ENCODE measurements around the gene LRRC4. TPM values are rescaled to one million over a fixed set of nuclear protein-coding genes. Genes with fewer than 3 reads are reported as not detected.

LRRC4 gene
- total RNA-seq, 6 donors from 2014 or later: 3.9 to 23.3 (median 11.1) TPM

DNA sequence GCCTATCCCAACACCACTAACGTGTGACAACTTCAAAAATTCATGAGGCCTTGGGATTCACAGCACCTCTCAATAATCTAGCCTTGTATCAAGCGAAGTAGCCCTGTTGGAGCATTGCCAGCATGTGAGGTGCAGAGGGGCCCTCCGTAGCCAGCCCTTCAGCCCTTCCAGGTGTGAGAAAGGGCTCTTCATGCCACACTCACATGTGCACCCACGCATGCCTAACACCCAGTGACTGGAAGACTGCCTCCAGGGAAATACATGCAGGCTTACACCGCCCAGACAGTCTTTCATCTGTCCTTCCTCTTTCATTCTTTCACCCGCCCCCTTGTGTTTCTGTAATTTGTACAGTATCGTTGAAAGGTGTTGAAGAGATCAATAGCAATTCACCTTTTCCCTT lies 26.1 kb downstream of the LRRC4 start:
- peaks cover 0 to 3% (median 0%) of the 10 kb centered on the region in 4 donors for H3K36me3 ChIP-seq
- DNase-seq (no peak), ATAC-seq (ENCODE audit: low FRiP score in 2 of 2) (no peak)
- no peak overlapping the region for H3K27ac ChIP-seq
- peaks cover 7 to 44% (median 22%) of the 10 kb centered on the region in 4 donors for H3K4me1 ChIP-seq
- WGBS, 2 donors: 89 to 95% methylated on average over 7 of the region's 7 CpGs
- H3K9me3 ChIP-seq: no peaks in the 10 kb centered on the region
- no peak overlapping the region for H3K4me3 ChIP-seq
- TF ChIP-seq EP300 (IDR thresholded peaks at IDR 0.05) (no peak), POLR2A (IDR thresholded peaks at IDR 0.05) (no peak), POLR2AphosphoS5 (IDR thresholded peaks at IDR 0.05) (no peak)
- TF ChIP-seq, protein P1, sequence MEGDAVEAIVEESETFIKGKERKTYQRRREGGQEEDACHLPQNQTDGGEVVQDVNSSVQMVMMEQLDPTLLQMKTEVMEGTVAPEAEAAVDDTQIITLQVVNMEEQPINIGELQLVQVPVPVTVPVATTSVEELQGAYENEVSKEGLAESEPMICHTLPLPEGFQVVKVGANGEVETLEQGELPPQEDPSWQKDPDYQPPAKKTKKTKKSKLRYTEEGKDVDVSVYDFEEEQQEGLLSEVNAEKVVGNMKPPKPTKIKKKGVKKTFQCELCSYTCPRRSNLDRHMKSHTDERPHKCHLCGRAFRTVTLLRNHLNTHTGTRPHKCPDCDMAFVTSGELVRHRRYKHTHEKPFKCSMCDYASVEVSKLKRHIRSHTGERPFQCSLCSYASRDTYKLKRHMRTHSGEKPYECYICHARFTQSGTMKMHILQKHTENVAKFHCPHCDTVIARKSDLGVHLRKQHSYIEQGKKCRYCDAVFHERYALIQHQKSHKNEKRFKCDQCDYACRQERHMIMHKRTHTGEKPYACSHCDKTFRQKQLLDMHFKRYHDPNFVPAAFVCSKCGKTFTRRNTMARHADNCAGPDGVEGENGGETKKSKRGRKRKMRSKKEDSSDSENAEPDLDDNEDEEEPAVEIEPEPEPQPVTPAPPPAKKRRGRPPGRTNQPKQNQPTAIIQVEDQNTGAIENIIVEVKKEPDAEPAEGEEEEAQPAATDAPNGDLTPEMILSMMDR (IDR thresholded peaks at IDR 0.05): no peak
- H3K27me3 ChIP-seq: no peaks in the 10 kb centered on the region

DNA sequence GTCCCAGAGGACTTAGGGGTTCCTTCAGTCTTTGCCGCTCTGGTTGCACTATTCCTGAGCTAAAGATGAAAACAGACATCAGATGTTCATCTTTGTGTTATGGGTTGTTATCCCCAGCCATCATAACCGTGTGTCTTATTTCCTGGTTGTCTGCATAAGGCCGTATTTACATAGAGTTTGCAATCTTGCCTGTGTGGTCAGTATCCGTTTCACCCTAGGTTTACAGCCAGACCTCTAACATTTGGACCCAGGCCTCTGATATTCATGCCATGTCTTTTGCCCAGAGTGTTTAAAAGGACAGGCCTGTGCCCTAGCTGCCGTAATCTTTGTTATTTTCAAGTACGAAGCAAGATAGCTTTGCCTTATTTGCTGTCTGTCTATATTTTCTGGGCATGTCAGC lies 26.6 kb downstream of the LRRC4 start:
- TF ChIP-seq POLR2A (IDR thresholded peaks at IDR 0.05): no peak
- no peak for TF ChIP-seq EP300 (IDR thresholded peaks at IDR 0.05)
- TF ChIP-seq POLR2AphosphoS5 (IDR thresholded peaks at IDR 0.05): no peak
- TF ChIP-seq, protein P1 (IDR thresholded peaks at IDR 0.05): no peak
- no peak overlapping the region for H3K4me3 ChIP-seq
- peaks cover 7 to 47% (median 24%) of the 10 kb centered on the region in 4 donors for H3K4me1 ChIP-seq
- DNase-seq (no peak), ATAC-seq (ENCODE audit: low FRiP score in 2 of 2) (no peak)
- H3K36me3 ChIP-seq: peaks cover 0 to 3% (median 0%) of the 10 kb centered on the region in 4 donors
- no peaks in the 10 kb centered on the region for H3K9me3 ChIP-seq
- no peak overlapping the region for H3K27ac ChIP-seq
- H3K27me3 ChIP-seq: no peaks in the 10 kb centered on the region
- 89 to 92% methylated on average over 6 of the region's 6 CpGs for WGBS, 2 donors

DNA sequence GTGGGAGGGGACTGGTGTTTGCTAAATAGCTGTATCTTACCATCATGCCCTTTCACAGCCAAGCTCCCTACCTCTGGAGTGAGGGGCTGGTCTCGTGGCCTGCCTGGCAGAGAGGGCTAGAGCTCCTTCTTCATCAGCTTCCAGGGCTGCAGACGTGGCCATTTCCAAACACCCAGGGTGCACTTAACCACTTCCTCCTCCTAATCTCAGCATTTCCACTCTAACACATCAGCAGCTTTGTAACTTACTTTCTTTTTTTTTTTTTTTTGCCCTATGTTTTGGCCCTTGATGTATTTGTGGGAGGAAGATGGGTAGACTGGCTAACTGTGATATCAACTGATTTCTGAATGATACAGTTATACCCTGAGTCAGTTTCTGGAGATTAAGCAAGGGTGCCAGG lies 27.4 kb downstream of the LRRC4 start:
- DNase-seq (no peak), ATAC-seq (ENCODE audit: low FRiP score in 2 of 2) (peak in 1 of 2 donors; percentile 61)
- Histone ChIP-seq H3K36me3 (peaks cover 0 to 3% (median 0%) of the 10 kb centered on the region in 4 donors), H3K9me3 (no peaks in the 10 kb centered on the region), H3K27me3 (no peaks in the 10 kb centered on the region), H3K4me3 (no peak overlapping the region), H3K27ac (peak overlapping the region in 1 of 4 donors; percentile 48), H3K4me1 (peaks cover 7 to 47% (median 24%) of the 10 kb centered on the region in 4 donors)
- WGBS, 2 donors: 42 to 44% methylated on average over 2 of the region's 2 CpGs
- no peak for TF ChIP-seq POLR2AphosphoS5 (IDR thresholded peaks at IDR 0.05)
- TF ChIP-seq, protein P1 (IDR thresholded peaks at IDR 0.05): no peak
- TF ChIP-seq POLR2A (IDR thresholded peaks at IDR 0.05): no peak
- TF ChIP-seq EP300 (IDR thresholded peaks at IDR 0.05): no peak

DNA sequence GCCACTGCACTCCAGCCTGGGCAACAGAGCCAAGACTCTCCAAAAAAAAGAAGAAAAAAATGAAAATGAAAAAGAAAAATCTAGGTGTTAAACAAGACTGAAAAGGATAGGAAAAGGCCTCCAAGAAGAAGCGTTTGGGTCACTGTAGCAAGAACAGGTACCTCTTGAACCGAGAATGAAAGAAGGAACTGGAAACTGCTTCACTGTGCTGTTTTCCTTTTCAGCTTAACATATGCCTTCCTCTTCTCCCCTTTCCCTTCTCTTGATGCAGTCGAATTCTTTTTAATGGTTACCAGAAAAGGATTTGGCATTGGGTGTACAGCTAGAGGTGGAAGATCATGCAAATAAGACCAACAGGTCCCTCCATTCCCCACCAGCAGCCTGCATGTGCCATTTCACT lies 28.1 kb downstream of the LRRC4 start:
- DNase-seq: no peak
- Histone ChIP-seq H3K9me3 (no peaks in the 10 kb centered on the region), H3K27ac (peak overlapping the region in 1 of 4 donors; percentile 48), H3K4me3 (no peak overlapping the region), H3K36me3 (peaks cover 0 to 3% (median 0%) of the 10 kb centered on the region in 4 donors), H3K27me3 (no peaks in the 10 kb centered on the region), H3K4me1 (peaks cover 7 to 52% (median 24%) of the 10 kb centered on the region in 4 donors)
- 70 to 86% methylated on average over 3 of the region's 3 CpGs for WGBS, 2 donors
- TF ChIP-seq EP300 (IDR thresholded peaks at IDR 0.05) (no peak), POLR2A (IDR thresholded peaks at IDR 0.05) (no peak), POLR2AphosphoS5 (IDR thresholded peaks at IDR 0.05) (no peak)
- peak in 1 of 2 donors; percentile 44 for ATAC-seq (ENCODE audit: low FRiP score in 2 of 2)

DNA sequence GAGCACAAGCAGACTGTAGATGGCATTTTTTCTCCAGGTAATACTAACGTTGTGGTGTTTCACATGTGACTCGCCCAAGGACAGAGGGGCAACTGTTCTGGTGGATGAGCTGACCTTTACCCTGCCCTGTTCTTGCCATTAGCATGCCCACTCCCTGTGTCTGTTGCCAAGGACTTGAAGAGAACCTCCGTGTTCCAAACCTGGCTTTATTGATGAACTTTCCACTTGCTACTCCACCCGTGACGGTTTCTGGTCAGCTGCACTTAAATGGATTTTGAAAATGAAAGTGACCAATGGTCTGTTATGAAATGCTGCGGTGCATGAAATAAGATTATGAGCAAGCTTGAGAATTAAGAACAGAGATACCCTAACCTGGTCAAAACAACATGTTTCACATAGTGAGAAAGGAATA lies 30.4 kb downstream of the LRRC4 start:
- Histone ChIP-seq H3K36me3 (no peaks in the 10 kb centered on the region), H3K27me3 (no peaks in the 10 kb centered on the region), H3K9me3 (no peaks in the 10 kb centered on the region), H3K4me1 (peaks cover 17 to 49% (median 32%) of the 10 kb centered on the region in 4 donors), H3K27ac (peak overlapping the region in 3 of 4 donors; percentile 11 to 52 (median 50)), H3K4me3 (no peak overlapping the region)
- no peak for DNase-seq
- 44 to 52% methylated on average over 6 of the region's 6 CpGs for WGBS, 2 donors
- ATAC-seq (ENCODE audit: low FRiP score in 2 of 2): no peak
- TF ChIP-seq, protein P1 (IDR thresholded peaks at IDR 0.05): no peak
- no peak for TF ChIP-seq POLR2AphosphoS5 (IDR thresholded peaks at IDR 0.05)
- no peak for TF ChIP-seq POLR2A (IDR thresholded peaks at IDR 0.05)
- TF ChIP-seq EP300 (IDR thresholded peaks at IDR 0.05): no peak

Data from upper lobe of left lung (tissue), 6 donors.